ENCODE measurements around the gene THAP4.
A peak's percentile ranks its signal among the peaks of the same experiment; 100 is the strongest.

The THAP4 gene

DNA sequence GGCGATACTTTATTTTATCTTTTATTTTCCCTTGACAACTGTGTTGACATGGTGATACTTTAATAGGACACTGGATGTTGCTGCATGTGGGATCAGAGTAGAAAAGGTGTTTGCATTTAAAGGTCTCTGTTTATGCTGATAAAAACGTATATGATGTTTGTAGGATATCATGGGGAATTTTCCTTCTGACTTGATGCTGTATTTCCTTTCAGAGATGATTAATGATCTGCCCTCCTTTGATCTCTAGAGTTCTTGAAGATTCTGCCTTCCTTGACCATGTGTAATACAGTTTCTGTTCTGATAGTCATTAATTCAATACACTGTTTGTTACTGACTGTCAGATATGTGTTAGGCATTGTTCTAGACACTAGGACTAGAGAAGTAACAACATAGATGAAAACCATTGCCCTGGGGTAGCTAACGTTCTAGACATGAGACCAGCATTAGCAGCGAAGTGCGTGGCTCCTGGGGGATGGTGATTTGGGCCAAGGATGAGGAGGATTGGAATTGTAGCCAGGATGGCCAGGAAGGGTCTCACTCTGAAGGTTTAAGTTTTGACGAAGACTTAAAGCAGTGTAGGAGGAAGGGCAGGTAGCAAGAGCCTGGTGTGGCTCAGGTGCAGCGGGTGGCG is 3.3 kb upstream of the THAP4 start:
- no peak for DNase-seq (ENCODE audit: low read depth in 1 of 2, low spot score in 1 of 2)

DNA sequence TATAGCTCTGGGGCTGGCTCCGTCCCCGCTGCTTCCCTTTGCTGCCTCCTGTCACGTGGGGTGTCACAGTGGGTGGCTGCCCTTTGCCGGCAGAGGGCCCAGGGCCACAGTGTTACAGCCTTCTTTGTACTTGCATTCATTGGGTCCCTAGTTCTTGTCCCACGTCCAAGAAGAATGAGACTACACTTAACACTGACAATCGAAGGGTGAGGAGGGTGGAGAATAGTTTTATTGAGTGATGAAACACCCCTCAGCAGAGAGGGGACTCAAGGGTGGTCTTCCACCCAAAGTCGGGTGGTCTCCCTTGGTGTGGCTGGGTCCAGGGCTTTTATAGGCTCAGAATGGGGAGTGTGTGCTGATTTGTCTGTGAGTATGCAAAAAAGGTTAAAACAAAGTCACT is 2.4 kb upstream of the THAP4 start:
- DNase-seq (ENCODE audit: low read depth in 1 of 2, low spot score in 1 of 2), result no peak

DNA sequence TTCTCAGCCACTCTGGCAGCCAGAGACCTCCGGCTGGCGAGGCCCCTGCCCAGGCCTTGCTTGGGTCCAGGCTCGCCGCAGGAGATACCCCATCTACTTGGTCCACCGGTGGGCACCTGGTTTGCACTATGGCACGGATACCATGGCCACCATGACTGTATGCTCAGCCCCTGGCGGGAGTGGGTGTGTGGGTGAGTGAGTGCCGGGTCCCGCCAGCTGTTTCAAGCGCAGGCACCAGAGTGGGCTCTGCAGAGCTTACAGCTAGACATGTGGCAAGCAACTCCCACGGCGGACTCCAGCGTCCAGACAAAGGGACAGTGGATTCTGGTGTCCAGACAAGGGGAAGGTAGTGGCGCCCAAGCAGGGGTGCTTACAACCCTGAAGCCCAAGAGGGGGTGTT is 2.0 kb upstream of the THAP4 start:
- DNase-seq (ENCODE audit: low read depth in 1 of 2, low spot score in 1 of 2), result no peak

DNA sequence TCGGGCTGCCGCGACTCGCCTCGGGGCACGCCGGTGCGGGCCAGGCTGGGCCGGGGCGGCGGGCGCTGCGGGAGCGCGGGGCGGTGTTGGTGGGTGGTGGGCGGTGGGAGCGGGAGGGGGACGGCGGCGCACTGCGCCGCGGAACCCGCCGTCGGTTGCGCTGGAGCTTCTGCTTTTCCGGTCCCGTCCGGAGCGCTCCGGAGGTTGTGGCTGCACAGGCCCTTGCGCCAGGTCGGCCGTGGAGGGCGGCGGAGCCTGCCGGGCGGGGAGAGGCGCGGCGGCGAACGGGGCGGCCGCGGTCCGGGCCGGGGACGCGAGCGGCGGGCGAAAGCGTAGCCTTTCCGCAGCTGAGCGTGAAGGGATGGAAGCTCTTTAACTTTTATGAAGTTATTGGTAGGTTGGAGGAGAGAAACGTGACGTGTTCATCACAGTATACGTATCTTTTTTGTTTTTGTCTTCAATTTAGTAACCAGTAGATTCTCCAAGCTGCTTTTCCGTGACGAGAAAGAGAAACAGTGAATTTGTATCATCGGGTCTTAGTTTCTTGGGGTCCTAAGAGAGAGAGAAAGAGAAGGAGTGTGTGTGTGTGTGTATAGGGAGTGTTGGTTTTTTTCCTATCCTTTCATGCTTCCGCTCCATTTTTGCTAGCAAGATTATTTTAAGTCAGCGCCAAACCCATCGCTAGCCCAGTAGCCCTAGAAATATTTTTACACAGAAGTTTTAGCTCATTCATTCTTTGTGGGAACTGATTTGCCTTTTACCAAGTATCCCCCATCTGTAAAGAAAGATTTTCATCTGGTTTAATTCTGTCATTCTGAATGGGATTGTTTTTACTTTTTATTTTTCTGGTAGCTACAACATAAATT is 1.1 kb upstream of the THAP4 start:
- DNase-seq (ENCODE audit: low read depth in 1 of 2, low spot score in 1 of 2), result peak in 1 of 2 donors; percentile 34

DNA sequence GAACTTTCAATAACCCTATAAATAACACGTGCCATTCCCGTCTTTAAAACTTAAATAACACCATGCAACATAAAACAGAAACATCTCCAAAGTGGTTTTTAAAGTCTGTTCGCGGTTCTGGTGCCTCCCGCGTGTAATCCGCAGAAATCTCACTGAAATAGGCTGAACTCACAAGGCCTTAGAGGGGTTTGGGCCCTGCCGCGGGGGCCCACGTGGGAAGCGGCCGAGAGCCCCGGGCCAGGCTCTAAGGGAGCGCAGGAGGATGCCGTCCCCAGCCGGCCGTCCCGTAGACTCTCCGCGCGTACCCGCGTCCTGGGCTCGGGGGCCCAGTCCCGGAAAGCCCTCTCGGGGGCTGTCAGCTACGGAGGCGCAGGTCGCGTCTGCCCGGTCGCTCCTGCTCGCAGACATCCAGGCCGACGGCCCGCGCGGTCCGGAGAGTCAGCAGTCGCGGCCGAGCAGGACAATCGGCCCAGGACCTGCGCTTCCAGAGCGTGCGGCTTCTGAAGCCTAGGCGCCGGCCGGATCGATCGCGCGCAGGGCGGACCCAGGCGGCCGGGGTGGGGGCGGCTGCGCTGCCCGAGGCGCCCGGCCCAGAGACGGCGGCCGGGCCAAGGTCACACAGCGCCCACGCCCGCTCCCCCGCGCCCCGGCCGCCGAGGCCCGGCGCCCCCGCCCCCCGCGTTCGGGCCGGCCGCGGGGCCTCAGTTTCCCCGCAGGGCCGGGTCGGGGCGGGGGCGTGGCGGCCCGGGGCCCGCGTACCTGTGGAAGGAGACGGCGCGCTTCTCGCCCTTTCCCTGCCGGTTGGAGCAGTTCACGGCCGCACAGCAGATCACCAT is 558 bp downstream of the THAP4 start:
- no peak for DNase-seq (ENCODE audit: low read depth in 1 of 2, low spot score in 1 of 2)

DNA sequence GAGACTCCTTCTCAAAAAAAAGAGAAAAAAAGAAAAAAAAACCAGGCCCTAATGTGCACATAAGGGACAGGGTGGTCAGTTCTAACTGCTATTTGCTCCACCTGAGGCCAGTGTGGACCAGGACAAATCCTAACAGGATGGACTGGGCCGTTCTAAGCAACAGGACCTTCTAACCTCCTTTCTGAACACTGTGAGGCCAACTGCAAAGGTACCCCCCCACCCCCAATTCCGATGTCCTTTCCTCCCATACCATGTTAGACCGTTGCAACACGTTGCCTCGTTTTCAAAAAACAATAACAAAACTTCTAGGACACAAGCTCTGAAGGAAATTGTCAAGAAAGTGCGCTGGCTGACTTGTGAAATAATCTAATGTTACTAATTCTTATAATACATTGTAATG is 1.2 kb downstream of the THAP4 start:
- no peak for DNase-seq (ENCODE audit: low read depth in 1 of 2, low spot score in 1 of 2)

DNA sequence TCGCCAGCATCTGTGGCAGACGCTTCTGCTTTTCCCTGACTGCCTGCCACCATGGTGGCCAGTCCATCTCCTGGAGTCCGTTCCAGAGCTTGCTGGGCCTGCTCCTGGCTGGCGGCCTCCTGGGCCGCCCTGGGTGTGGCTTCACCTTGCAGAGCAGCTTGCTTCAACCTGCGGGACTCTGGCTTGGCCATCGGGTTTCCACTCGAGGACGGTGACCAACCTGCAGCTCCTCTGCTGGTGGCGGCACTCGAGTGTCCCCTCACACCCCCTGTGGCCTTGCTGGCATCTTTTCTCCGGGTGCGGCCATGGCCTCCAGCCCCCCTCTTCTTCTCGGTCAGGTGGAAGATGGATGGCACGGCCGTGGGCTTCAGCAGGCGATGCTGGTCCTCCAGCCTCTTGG is 3.4 kb downstream of the THAP4 start:
- DNase-seq (ENCODE audit: low read depth in 1 of 2, low spot score in 1 of 2), result no peak

DNA sequence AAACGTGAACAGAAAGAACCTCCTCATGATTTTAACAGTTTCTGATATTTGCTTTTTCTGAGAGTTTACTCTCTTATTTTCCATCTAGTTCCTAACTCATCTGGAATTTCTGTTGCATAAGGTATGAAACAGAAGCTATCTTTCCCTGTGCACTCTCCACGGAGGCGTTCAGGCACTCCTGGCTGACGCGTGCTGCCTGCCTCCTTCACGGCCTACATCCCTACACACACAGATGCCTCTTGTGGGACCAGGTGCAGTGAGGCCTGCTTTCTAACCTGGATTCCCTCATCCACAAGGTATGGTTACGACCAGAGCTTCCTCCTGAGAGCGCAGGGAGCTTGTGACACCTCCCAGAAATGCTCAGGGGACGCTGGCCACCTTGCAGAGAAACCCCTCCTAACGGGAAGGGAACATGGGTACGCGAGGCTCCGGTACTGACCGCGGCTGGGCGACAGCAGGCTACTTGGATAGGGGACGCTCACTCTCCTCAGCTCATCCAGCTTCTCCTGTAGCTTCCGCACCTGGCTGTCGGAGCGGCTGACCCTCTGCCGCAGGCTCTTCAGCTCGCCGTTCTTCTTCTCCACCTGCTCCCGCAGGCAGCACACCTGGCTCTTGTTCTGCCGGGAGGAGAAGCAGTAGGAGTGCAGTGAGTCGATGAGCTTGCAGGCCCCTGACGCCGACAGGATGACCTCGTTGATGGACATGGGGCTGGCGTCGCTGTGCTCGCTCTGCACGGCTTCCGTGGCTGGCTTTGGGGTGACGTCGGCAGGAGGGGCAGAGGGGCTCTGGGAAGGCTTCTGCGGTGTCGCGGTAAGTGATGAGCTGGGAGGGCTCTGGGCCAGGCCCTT is 4.3 kb downstream of the THAP4 start:
- no peak for DNase-seq (ENCODE audit: low read depth in 1 of 2, low spot score in 1 of 2)

DNA sequence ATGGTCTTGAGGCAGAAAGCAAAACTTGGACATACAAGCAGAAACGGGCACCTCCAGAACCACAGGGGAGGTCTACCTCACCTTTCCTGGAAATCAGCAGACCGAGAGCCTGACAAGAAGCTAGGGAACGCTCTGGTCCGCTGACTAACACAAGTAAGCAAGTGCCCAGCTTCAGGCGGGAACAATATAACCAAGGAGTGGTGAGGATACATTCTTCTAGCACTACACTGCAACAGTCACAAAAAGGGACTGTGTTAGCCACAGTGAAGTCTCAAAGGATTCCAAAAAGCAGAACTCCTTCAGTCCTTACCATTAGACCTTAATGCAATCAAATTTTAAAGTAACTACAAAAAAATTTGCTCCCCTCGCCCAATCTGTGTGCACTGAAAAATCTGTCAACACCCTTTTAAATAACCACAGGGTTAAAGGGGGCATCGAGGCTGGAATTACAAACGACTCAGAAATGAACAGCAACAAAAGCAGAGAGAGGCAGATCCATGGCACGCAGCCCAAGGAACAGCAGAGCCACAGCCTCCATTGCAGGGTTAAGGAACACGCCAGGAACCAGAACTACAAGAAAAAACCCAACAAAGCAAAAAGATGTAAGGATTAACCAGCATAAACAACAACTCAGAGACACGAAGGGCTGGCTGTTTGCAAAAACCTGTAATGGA is 7.1 kb downstream of the THAP4 start:
- DNase-seq (ENCODE audit: low read depth in 1 of 2, low spot score in 1 of 2), result no peak

DNA sequence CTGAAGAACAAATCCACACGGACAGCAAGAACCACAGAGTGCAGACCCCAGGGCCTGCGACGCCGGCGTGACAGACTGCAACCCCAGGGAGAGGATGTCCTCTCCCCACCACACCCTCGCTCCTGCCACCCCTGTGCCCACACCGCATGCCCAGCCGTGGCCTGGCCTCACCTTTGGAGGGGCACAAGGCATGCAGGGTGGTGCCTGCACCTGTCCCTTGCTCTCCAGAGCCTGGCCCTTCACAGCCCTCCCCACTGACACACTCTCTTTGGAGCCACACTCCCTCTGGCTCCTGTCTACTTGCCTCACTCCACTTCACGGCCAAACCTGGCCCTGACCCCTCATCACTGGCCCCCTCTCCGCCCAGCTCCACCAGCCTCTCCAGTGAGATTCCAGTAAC is 9.3 kb downstream of the THAP4 start:
- DNase-seq (ENCODE audit: low read depth in 1 of 2, low spot score in 1 of 2), result no peak

DNA sequence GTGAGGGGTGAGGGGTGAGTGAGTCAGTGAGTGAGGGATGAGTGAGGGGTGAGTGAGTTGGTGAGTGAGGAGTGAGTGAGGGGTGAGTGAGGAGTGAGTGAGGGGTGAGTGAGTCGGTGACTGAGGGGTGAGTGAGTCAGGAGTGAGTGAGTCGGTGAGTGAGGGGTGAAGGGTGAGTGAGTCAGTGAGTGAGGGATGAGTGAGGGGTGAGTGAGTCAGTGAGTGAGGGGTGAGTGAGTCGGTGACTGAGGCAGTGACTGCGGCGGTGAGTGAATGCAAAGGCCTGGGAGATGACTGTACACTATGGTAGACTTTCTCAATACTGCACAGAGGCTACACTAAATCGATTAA is 16.6 kb downstream of the THAP4 start:
- peak in 1 of 2 donors; percentile 47 for DNase-seq (ENCODE audit: low read depth in 1 of 2, low spot score in 1 of 2)

DNA sequence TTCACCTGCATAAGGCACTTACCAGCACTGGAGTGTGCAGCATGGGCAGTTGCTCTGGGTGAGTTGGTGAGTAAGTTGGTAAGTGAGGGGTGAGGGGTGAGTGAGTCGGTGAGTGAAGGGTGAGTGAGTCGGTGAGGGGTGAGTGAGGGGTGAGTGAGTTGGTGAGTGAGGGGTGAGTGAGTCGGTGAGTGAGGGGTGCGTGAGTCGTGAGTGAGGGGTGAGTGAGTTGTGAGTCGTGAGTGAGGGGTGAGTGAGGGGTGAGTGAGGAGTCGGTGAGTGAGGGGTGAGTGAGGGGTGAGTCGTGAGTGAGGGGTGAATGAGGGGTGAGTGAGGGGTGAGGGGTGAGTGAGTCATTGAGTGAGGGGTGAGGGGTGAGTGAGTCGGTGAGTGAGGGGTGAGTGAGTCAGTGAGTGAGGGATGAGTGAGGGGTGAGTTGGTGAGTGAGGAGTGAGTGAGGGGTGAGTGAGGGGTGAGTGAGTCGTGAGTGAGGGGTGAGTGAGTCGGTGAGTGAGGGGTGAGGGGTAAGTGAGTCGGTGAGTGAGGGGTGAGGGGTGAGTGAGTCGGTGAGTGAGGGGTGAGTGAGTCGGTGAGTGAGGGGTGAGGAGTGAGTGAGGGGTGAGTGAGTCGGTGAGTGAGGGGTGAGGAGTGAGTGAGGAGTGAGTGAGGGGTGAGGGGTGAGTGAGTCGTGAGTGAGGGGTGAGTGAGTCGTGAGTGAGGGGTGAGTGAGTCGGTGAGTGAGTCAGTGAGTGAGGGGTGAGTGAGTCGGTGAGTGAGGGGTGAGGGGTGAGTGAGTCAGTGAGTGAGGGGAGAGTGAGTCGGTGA is 17.1 kb downstream of the THAP4 start:
- DNase-seq (ENCODE audit: low read depth in 1 of 2, low spot score in 1 of 2), result no peak

DNA sequence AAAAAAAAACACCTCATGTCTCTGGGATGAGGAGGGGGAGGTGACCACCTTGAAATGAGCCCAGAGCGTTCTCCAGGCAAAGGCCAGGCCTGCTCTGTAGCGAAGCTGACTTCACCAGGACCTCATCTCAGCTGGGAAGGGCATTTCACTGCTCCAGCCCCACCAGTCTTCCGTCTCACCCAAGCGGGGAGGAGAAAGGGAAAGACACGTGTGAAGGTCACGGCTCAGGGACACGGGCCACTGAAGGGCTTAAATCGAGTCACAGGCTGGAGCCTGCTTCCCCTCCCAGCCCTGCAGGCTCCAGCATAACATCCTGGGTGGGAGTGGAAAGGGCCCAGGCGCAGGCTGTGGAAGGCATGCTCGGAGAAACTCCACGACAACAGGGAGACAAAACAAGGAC is 18.1 kb downstream of the THAP4 start:
- DNase-seq (ENCODE audit: low read depth in 1 of 2, low spot score in 1 of 2), result no peak

DNA sequence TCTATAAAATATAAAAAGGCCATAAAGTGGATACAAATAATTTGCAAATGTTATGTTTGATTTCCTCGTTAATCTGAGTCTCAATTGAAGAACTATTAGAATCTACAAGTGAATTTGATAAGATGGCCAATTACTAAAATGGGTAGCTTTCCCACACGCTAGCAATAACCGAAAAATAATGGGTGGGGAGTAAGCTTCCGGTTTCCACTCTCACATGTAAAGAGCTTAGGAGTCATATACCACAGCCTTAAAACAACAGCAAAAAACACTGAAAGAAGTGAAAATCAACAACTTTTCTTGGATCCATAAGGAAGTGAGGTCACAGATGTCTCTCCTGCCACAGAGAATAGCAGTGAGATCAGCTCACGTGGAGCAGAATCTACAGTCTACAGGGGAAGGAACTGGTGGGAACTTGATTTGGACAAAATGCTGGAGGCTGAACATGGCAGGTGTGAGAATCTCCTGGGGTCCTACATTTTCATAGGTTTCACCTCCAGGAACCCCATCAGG is 18.6 kb downstream of the THAP4 start:
- no peak for DNase-seq (ENCODE audit: low read depth in 1 of 2, low spot score in 1 of 2)

DNA sequence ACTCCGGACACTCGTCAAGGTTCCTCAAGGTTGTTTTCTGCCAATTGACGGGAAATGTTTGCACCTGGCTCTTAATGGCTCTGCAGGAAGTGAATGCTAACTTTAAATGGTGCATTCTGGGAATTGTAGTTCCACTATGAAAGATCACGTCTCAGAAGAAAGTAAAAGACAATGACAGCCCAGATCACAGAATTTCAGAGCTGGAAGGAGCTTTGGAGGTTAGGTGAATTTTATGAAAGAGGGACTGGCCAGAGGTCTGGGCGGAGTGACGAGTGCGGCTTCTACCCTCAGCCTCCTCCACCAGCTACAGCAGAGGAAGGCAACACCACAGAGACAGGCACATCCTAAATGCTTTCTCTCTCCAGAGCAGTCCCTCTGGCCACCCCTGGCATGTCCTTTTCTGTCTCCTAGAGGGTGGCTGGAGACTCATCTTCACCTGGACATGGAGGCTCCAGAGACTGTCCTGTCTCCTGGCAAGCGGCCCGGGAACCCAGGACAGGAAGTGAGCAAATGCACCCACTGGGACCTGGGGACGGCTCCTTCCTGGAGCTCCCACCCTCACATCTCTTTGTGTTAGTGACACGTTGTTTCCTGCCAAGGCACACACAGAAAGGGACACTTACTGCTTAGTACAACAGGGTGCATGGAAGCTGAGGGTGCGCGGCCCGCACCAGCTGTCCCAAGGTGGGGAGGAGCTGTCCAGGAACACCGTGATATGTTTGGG is 19.4 kb downstream of the THAP4 start:
- no peak for DNase-seq (ENCODE audit: low read depth in 1 of 2, low spot score in 1 of 2)

DNA sequence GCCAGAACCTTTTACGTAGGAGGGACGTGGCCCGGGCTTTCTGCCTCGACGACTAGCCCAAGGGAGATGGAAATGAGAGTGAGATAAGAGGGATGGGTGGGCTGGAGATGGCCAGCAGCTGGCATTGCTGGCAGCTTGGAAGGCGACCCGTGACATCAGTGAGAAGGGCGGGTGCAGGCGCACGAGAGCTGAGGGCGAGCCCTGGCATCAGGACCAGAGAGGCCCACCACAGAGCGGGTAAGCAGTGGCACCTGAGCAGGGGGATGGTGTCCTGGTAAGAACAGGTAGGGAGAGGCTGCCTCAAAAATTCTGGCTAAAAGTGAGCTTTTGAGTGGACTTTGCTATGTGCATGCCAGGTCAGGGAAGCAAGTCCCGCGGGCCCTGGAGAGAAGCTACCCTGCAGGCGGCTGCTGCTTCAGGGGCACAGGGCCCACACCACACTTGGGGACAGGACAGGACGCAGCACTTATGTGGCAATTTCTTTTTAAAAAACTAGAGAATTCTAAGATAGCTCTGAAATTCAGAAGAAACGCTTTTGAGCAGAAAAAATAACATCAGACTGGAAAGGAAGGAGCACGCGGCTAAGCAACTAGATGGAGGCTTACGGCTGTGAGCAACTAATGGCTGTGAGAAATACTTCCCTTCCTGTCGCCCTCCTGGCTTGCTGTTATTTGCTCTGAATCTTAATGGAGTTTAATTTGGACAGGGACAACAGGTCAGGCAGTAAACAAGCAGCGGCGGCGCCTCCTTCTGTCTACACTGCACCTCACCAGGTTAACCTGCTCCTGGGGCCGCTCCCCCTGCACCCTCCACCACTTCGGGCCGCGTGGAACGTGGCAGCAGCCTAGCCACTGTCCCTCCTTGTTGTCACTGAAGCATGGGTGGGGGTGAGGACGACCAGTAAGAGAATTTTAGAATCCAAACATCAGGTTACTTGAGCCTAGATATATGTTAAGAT is 20.5 kb downstream of the THAP4 start:
- no peak for DNase-seq (ENCODE audit: low read depth in 1 of 2, low spot score in 1 of 2)

DNA sequence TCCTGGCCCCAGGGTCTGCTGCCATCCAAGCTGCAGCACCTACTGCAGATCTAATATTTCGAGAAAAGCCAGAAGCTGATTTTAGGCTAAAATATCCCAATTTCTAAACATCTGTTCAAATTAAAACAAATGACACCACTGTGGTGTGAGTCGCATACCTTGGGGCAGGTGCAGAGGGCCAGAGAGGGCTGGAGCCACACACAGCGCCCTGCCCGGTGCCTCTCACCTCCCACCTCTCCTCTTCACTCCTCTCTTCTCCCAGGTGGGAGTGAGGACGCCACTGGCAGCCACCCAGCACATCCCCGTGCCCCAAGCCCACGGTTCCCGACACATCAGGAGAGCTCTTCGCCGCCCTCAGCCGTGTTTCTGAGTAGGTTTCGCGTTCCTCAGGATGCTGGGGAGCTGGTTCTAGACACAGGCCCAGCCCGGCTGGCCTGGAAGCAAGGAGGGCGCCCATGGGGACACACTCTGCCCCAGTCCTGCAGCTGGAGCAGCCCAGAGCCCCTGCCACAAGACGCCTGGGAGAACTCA is 21.4 kb downstream of the THAP4 start:
- DNase-seq (ENCODE audit: low read depth in 1 of 2, low spot score in 1 of 2), result no peak

Measured in activated T-helper 1 cell treated with anti-CD3 and anti-CD28 coated beads, Interleukin-2, amount 50 U/mL, for 16 hours (primary cell).